Liver (tissue), 9 donors: ENCODE data around the gene SIRT1. TPM values are rescaled to one million over a fixed set of nuclear protein-coding genes. Genes with fewer than 3 reads are reported as not detected.
"Not testable (repeated sequence)": the region's sequence is repeated elsewhere in the genome, so short reads cannot be mapped to it uniquely, and the experiment has no call there.

Experiments
- DNase-seq: peaks from one replicate; pipeline ENCODE4 v3.0.0-alpha.2; 2017; ENCODE audit warnings: low spot score
- H3K27ac ChIP-seq, 2 donors: one replicate each; pipeline ENCODE4 v1.7.0; 2013; ENCODE audit warnings: inconsistent platforms in 2 of 2, low read length in 2 of 2, control low read depth in 1 of 2, low read depth in 1 of 2, mild to moderate bottlenecking in 1 of 2
- H3K27me3 ChIP-seq, 4 donors: one replicate each; pipeline versions ENCODE4 v1.6.1 to v1.7.0; 2013; ENCODE audit warnings: low read length in 3 of 4, inconsistent platforms in 1 of 4, mild to moderate bottlenecking in 1 of 4, moderate library complexity in 1 of 4; ENCODE audit not compliant: control insufficient read depth in 4 of 4, insufficient read depth in 4 of 4
- H3K36me3 ChIP-seq, 4 donors: one replicate each; pipeline versions ENCODE4 v1.6.1 to v1.7.0; 2013; ENCODE audit warnings: low read length in 3 of 4, mild to moderate bottlenecking in 3 of 4, low read depth in 1 of 4, moderate library complexity in 1 of 4; ENCODE audit not compliant: control insufficient read depth in 4 of 4, insufficient read depth in 3 of 4
- H3K4me1 ChIP-seq, 4 donors: one replicate each; pipeline versions ENCODE4 v1.6.1 to v1.7.0; 2013; ENCODE audit warnings: low read length in 3 of 4, mild to moderate bottlenecking in 3 of 4, moderate library complexity in 1 of 4; ENCODE audit not compliant: control insufficient read depth in 4 of 4, insufficient read depth in 4 of 4
- H3K4me3 ChIP-seq, 3 donors: one replicate each; pipeline versions ENCODE4 v1.6.1 to v1.7.0; 2013; ENCODE audit warnings: low read length in 3 of 3, control low read depth in 1 of 3, low read depth in 1 of 3, mild to moderate bottlenecking in 1 of 3
- H3K9ac ChIP-seq, 2 donors: one replicate each; pipeline ENCODE4 v1.7.0; 2013; ENCODE audit warnings: low read length in 2 of 2, mild to moderate bottlenecking in 2 of 2, moderate library complexity in 2 of 2, control low read depth in 1 of 2, low read depth in 1 of 2
- H3K9me3 ChIP-seq, 4 donors: one replicate each; pipeline versions ENCODE4 v1.6.1 to v1.7.0; 2013; ENCODE audit warnings: low read length in 3 of 4; ENCODE audit not compliant: control insufficient read depth in 4 of 4
- EGR1 ChIP-seq, 2 donors: IDR thresholded peaks; 2 replicates each; pipeline ENCODE4 v1.6.1; 2016 to 2018; ENCODE audit warnings: antibody characterized with exemption in 2 of 2, low read depth in 2 of 2
- FOXA1 ChIP-seq: IDR thresholded peaks from 2 replicates; pipeline ENCODE4 v1.6.1; 2016; ENCODE audit warnings: antibody characterized with exemption
- FOXA2 ChIP-seq: IDR thresholded peaks from 2 replicates; pipeline ENCODE4 v1.6.1; 2016; ENCODE audit warnings: antibody characterized with exemption
- HNF4A ChIP-seq, 2 donors: conservative IDR thresholded peaks; 2 replicates each; pipeline ENCODE4 v1.6.1; 2016; ENCODE audit warnings: antibody characterized with exemption in 2 of 2, mild to moderate bottlenecking in 2 of 2
- JUND ChIP-seq, 2 donors: IDR thresholded peaks; 2 replicates each; pipeline ENCODE4 v1.6.1; 2016; ENCODE audit warnings: antibody characterized with exemption in 2 of 2
- NR2F2 ChIP-seq: IDR thresholded peaks from 2 replicates; pipeline ENCODE4 v1.6.1; 2016; ENCODE audit warnings: antibody characterized with exemption
- REST ChIP-seq: IDR thresholded peaks from 2 replicates; pipeline ENCODE4 v1.6.1; 2016; ENCODE audit warnings: antibody characterized with exemption, mild to moderate bottlenecking
- SP1 ChIP-seq: IDR thresholded peaks from 2 replicates; pipeline ENCODE4 v1.6.1; 2018; ENCODE audit warnings: antibody characterized with exemption, mild to moderate bottlenecking
- TAF1 ChIP-seq: conservative IDR thresholded peaks from 2 replicates; pipeline ENCODE4 v1.6.1; 2016; ENCODE audit warnings: antibody characterized with exemption, mild to moderate bottlenecking
- YY1 ChIP-seq: IDR thresholded peaks from 2 replicates; pipeline ENCODE4 v1.6.1; 2016; ENCODE audit warnings: antibody characterized with exemption, mild to moderate bottlenecking
- WGBS: extraction: QIAGEN DNeasy Blood & Tissue Kit; methylation state at CpG from one replicate; pipeline ENCODE4 v1.1.7; 2013; 5-methylcytosine and 5-hydroxymethylcytosine counted together
- polyA plus RNA-seq, 2 donors: library from polyadenylated mRNA; stranded (reverse) in 1 of 2; unstranded in 1 of 2; fragments of 200-250 nt in 1 of 2; fragments of >200 nt in 1 of 2; fragmentation: Nextera tagmentation in 1 of 2; extraction: Ambion mirVana in 1 of 2; gene quantifications; one replicate each; pipeline versions ENCODE4 v1.2.1 to v1.2.3, GENCODE V29; 2013 to 2015
- total RNA-seq, 2 donors: library from RNA; depleted of rRNA; stranded (reverse); fragments of >200 nt; gene quantifications; one replicate each; pipeline ENCODE4 v1.2.3, GENCODE V29; 2014
- TF ChIP-seq, protein P1 (sequence below): IDR thresholded peaks from 2 replicates; pipeline ENCODE4 v1.6.1; 2016; ENCODE audit warnings: antibody characterized with exemption
- donor health status: healthy.
- donor health status: healthy.
- donor health status: healthy.
- donor health status: healthy.
- donor health status: healthy.

SIRT1 gene
- total and polyA plus RNA-seq, 4 donors = 3.0 to 14.8 (median 7.8) TPM

DNA sequence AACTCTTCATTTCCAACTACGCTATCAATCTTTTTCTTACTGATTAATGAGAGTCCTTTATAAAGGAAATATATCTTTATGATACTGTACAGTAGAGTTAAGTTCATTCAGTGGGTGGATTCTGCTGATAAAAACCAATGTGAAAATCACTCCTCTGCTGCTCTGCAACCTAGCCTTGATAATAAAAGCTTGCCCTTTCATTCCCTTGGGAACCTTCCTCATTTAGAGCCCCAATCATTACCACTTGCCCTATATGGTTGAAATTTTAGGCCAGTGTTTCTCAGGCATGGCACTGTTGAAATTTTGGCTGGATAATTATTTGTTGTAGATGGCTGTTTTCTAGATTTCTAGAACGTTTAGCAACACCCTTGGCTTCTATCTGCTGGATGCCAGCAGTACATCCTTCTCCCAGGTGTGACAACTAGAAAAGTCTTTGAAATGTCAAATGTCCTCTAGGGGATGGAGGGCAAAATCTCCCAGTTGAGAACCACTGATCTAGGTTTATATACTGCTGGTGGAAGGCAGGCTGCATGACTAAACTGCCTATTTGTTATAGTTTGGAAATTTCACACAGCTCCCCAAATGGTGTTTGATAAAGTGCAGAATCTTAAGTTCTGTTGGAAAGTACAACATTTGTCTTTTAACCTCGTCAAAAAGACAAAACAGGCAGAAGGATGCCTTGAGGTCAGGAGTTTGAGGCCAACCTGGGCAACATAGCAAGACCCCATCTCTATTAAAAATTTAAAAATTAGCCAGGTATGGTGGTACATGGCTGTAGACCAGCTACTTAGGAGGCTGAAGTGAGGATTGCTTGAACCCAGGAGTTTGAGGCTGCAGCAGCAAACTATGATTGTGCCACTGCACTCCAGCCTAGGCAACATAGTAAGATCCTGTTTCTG, 8.9 kb upstream of the SIRT1 start:
- H3K27me3 ChIP-seq = no peaks in the 10 kb centered on the region
- H3K27ac ChIP-seq = no peak overlapping the region
- no peaks in the 10 kb centered on the region for H3K36me3 ChIP-seq
- H3K4me1 ChIP-seq = no peaks in the 10 kb centered on the region
- 64% methylated on average over 3 of the region's 3 CpGs for WGBS
- no peaks in the 10 kb centered on the region for H3K9me3 ChIP-seq
- TF ChIP-seq SP1 = no peak
- no peak overlapping the region for H3K9ac ChIP-seq
- DNase-seq = no peak
- no peak overlapping the region for H3K4me3 ChIP-seq

DNA sequence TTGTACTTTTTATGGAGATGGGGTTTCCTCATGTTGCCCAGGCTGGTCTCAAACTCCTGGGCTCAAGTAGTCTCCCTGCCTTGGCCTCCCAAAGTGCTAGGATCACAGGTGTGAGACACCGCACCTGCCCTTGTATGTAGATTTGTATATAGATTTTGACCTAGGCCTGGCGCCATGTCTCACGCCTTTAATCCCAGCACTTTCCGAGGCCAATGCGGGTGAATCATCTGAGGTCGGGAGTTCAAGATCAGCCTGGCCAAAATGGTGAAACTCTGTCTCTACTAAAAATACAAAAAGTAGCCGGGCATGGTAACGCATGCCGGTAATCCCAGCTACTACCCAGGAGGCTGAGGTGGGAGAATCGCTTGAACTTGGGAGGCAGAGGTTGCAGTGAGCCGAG, 7.0 kb upstream of the SIRT1 start:
- not testable (repeated sequence) for DNase-seq, H3K9ac ChIP-seq, H3K36me3 ChIP-seq, H3K27me3 ChIP-seq, H3K9me3 ChIP-seq, H3K4me1 ChIP-seq, H3K4me3 ChIP-seq, H3K27ac ChIP-seq
- WGBS = 96% methylated on average over 11 of the region's 11 CpGs

DNA sequence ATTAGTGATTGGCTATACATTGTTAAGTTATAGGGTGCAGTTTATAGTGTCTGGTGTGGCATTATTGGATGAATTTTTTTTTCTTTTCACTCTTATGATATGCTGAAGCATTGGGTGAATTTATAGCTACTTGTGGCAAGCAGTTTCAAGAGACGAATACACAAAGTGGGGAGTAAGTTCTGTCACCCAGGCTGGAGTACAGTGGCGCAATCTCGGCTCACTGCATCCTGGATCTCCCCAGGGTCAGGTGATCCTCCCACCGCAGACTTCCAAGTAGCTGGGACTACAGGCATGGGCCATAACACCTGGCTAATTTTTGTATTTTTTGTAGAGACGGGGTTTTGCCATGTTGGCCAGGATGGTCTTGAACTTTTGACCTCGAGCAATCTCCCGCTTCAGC, 6.3 kb upstream of the SIRT1 start:
- no peak for DNase-seq
- TF ChIP-seq EGR1 (IDR thresholded peaks at IDR 0.05; ENCODE audit: low read depth in 2 of 2) (no peak), HNF4A (conservative IDR thresholded peaks at IDR 0.05) (no peak), TAF1 (no peak), FOXA1 (no peak), JUND (IDR thresholded peaks at IDR 0.05) (no peak)
- TF ChIP-seq, protein P1, sequence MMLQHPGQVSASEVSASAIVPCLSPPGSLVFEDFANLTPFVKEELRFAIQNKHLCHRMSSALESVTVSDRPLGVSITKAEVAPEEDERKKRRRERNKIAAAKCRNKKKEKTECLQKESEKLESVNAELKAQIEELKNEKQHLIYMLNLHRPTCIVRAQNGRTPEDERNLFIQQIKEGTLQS = no peak
- no peak overlapping the region for H3K4me3 ChIP-seq
- no peak overlapping the region for H3K9ac ChIP-seq
- H3K27ac ChIP-seq = no peak overlapping the region
- WGBS = 96% methylated on average over 7 of the region's 7 CpGs
- H3K4me1 ChIP-seq = no peaks in the 10 kb centered on the region
- H3K27me3 ChIP-seq = no peaks in the 10 kb centered on the region
- no peaks in the 10 kb centered on the region for H3K36me3 ChIP-seq
- H3K9me3 ChIP-seq = no peaks in the 10 kb centered on the region

DNA sequence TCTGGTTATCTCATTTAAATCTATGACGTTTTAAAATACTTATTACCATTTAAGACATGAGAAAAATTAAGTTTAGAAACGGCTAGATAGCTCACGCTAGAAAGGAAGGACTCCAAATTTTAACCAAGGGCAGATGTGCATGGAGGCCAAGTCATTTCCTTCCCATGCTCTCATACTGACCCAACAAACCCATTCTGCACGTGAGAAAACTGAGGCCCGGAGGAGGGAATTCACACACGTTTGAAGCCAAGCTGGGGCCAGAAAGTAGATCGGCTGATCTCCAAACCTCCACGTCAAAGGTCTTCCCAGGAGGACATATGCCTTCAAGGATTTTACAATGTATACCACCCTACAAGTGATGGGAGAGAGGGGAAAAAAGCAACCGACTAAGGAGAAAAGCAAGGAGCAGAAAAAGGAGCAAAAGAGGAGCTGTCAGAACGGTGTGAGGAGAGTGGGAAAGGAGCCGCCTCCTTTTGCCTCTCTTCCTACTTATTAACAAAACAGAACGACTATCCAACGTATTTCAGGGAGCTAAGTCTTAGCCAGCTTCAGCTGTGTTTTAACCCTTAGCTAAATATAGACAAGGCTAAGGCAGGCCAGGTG, 645 bp upstream of the SIRT1 start:
- Histone ChIP-seq H3K27ac (peak overlapping the region; percentile 63 to 90), H3K9me3 (no peaks in the 10 kb centered on the region), H3K9ac (peak overlapping the region; percentile 67 to 82), H3K4me3 (peak overlapping the region; percentile 39 to 99 (median 68)), H3K4me1 (peaks cover 0 to 14% (median 11%) of the 10 kb centered on the region in 4 donors), H3K36me3 (peaks cover 0 to 9% (median 5%) of the 10 kb centered on the region in 4 donors), H3K27me3 (no peaks in the 10 kb centered on the region)
- no peak for DNase-seq
- TF ChIP-seq REST = no peak
- no peak for TF ChIP-seq HNF4A (conservative IDR thresholded peaks at IDR 0.05)
- TF ChIP-seq TAF1 = no peak
- TF ChIP-seq, protein P1 = no peak
- no peak for TF ChIP-seq NR2F2
- no peak for TF ChIP-seq FOXA2
- TF ChIP-seq YY1 = no peak
- 24% methylated on average over 13 of the region's 13 CpGs for WGBS
